ENCODE results near the gene LST1.

DNA sequence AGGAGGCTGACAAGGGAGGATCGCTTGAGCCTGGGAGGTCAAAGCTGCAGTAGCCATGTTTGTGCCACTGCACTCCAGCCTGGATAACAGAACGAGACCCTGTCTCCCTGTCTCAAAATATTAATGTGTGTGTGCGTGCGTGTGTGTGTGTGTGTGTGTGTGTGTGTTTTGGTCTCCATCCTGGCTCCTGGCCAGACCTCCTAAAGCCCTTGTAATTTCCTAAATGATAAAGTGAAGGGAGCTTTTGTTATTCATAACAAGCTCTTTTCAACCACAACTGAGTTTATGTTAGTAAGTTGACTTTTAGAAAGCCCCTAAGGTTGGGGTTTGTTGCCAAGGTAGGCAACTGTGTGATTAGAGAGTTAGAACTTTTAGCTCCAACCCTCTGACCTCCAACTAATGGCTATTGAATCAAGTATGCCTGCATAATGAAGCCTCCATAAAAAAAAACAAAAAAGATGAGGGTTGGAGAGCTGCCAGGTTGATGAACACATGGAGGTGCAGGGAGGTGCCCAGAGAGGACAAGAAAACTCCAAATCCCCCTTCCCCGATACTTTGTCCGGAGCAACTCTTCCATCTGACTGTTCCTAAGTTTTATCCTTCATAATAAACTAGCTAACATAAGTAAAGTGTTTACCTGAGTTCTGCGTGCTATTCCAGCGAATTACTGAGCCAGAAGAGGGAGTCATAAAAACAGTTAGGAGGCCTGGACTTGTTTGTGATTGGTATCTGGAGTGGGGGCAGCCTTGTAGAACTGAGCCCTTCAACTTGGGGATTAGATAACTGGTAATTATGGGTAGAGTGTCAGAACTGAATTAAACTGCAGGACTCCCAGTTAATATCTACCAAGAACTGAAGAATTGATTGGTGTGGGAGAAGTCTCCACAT lies 23.7 kb downstream of the LST1 start:
- TF ChIP-seq POLR2A (IDR thresholded peaks at IDR 0.05): no peak
- TF ChIP-seq, protein P1, sequence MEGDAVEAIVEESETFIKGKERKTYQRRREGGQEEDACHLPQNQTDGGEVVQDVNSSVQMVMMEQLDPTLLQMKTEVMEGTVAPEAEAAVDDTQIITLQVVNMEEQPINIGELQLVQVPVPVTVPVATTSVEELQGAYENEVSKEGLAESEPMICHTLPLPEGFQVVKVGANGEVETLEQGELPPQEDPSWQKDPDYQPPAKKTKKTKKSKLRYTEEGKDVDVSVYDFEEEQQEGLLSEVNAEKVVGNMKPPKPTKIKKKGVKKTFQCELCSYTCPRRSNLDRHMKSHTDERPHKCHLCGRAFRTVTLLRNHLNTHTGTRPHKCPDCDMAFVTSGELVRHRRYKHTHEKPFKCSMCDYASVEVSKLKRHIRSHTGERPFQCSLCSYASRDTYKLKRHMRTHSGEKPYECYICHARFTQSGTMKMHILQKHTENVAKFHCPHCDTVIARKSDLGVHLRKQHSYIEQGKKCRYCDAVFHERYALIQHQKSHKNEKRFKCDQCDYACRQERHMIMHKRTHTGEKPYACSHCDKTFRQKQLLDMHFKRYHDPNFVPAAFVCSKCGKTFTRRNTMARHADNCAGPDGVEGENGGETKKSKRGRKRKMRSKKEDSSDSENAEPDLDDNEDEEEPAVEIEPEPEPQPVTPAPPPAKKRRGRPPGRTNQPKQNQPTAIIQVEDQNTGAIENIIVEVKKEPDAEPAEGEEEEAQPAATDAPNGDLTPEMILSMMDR (IDR thresholded peaks at IDR 0.05): no peak
